Left ventricle myocardium inferior (tissue), 1 donor: ENCODE results near the gene PPIA. TPM values are rescaled to one million over a fixed set of nuclear protein-coding genes. Genes with fewer than 3 reads are reported as not detected.

Experiments
- DNase-seq: peaks from one replicate; pipeline ENCODE4 v3.0.0-alpha.2; 2020
- H3K27ac ChIP-seq: fragments of 200-600 bp; replicated peaks from 2 replicates; pipeline ENCODE4 v1.8.0; 2021
- H3K27me3 ChIP-seq: fragments of 200-600 bp; 2 replicates; pipeline ENCODE4 v1.8.0; 2021; ENCODE audit warnings: low read depth
- H3K36me3 ChIP-seq: fragments of 200-600 bp; 2 replicates; pipeline ENCODE4 v1.8.0; 2021
- H3K4me1 ChIP-seq: fragments of 200-600 bp; 2 replicates; pipeline ENCODE4 v1.8.0; 2021
- H3K4me3 ChIP-seq: fragments of 200-600 bp; 2 replicates; pipeline ENCODE4 v1.8.0; 2021; ENCODE audit warnings: mild to moderate bottlenecking, moderate library complexity
- H3K9me3 ChIP-seq: fragments of 200-600 bp; replicated peaks from 2 replicates; pipeline ENCODE4 v1.8.0; 2021
- CTCF ChIP-seq: fragments of 200-600 bp; IDR thresholded peaks from 2 replicates; pipeline ENCODE4 v1.8.0; 2021; ENCODE audit warnings: antibody characterized with exemption, mild to moderate bottlenecking, borderline replicate concordance
- intact Hi-C: fragments of 100-400 bp; cut with micrococcal nuclease; formaldehyde crosslinking; loops from one replicate; pipeline ENCODE4 v1.11.0; 2022
- total RNA-seq: library from RNA; stranded (reverse); fragmentation: NEBNext Ultra II Directional; extraction: Animal tissue kit (Norgen Biotek cat#: 25700); gene quantifications from one replicate; pipeline ENCODE4 v1.2.1, GENCODE V29; 2021
- donor health status: DM: no; HTN: yes; CAD: no; lungs with severe emphysema.

Gene PPIA
- total RNA-seq, 1 donor from 2014 or later = 470 TPM

- H3K36me3 ChIP-seq = peaks cover 14% of the 10 kb centered on the region
- TF ChIP-seq CTCF = no peak
- peak overlapping the region; percentile 98 for H3K27ac ChIP-seq
- peak overlapping the region; percentile 76 for H3K4me3 ChIP-seq
- no peak for DNase-seq
- H3K27me3 ChIP-seq = no peaks in the 10 kb centered on the region
- H3K9me3 ChIP-seq = no peaks in the 10 kb centered on the region
- intact Hi-C loops = loop anchor here (10.0 kb wide), 1 partner anchor 262 kb away; the partner anchor contains the start of gene TMED4
- H3K4me1 ChIP-seq = peaks cover 65% of the 10 kb centered on the region
Measured at GRCh38 chr7:44846816-44847508, 50.5 kb downstream of the PPIA start.

GRCh38 chr7:44847509-44847919, 51.0 kb downstream of the PPIA start:
- Histone ChIP-seq H3K36me3 (peaks cover 8% of the 10 kb centered on the region), H3K4me1 (peaks cover 60% of the 10 kb centered on the region), H3K27ac (peak overlapping the region; percentile 98), H3K4me3 (peak overlapping the region; percentile 76), H3K9me3 (no peaks in the 10 kb centered on the region), H3K27me3 (no peaks in the 10 kb centered on the region)
- intact Hi-C loops = loop anchor here (10.0 kb wide), 1 partner anchor 263 kb away; the partner anchor contains the start of gene TMED4
- DNase-seq = peak; percentile 88
- TF ChIP-seq CTCF = peak; percentile 93

- H3K36me3 ChIP-seq = peaks cover 4% of the 10 kb centered on the region
- DNase-seq = peak; percentile 100
- intact Hi-C loops = loop anchor here (10.0 kb wide), 1 partner anchor 263 kb away; the partner anchor contains the start of gene TMED4
- no peaks in the 10 kb centered on the region for H3K9me3 ChIP-seq
- H3K27me3 ChIP-seq = no peaks in the 10 kb centered on the region
- peak within 1 kb of the TSS; percentile 98 for H3K27ac ChIP-seq
- H3K4me1 ChIP-seq = peaks cover 54% of the 10 kb centered on the region
- peak within 1 kb of the TSS; percentile 76 for H3K4me3 ChIP-seq
- no peak for TF ChIP-seq CTCF
Measured at GRCh38 chr7:44847920-44848634, 51.6 kb downstream of the PPIA start, which contains the start of gene H2AZ2. H2AZ2 (minus strand) TSS chr7:44848087; CDS start chr7:44847971, 116 bp downstream.

- no peaks in the 10 kb centered on the region for H3K36me3 ChIP-seq
- H3K4me1 ChIP-seq = peaks cover 43% of the 10 kb centered on the region
- H3K27ac ChIP-seq = no peak overlapping the region
- intact Hi-C loops = loop anchor here (10.0 kb wide), 1 partner anchor 265 kb away; the partner anchor contains the start of gene TMED4
- no peak for TF ChIP-seq CTCF
- H3K9me3 ChIP-seq = no peaks in the 10 kb centered on the region
- no peaks in the 10 kb centered on the region for H3K27me3 ChIP-seq
- H3K4me3 ChIP-seq = peak overlapping the region; percentile 76
- DNase-seq = no peak
Measured at GRCh38 chr7:44849259-44849884, 52.9 kb downstream of the PPIA start.

GRCh38 chr7:44849885-44850544, 53.5 kb downstream of the PPIA start:
- H3K4me3 ChIP-seq = no peak overlapping the region
- H3K9me3 ChIP-seq = no peaks in the 10 kb centered on the region
- intact Hi-C loops = loop anchor here (10.0 kb wide), 2 partner anchors 265 to 285 kb away; partner anchors contain the start of gene TMED4
- H3K27me3 ChIP-seq = no peaks in the 10 kb centered on the region
- DNase-seq = no peak
- no peak overlapping the region for H3K27ac ChIP-seq
- H3K4me1 ChIP-seq = peaks cover 37% of the 10 kb centered on the region
- no peaks in the 10 kb centered on the region for H3K36me3 ChIP-seq
- no peak for TF ChIP-seq CTCF
